Peyer's patch (tissue), 4 donors: ENCODE data around the gene MAPKAPK3.

Experiments used
- POLR2A ChIP-seq, 2 donors: fragments of 450-650 bp; IDR thresholded peaks; one replicate each; pipeline ENCODE4 v1.5.1; 2017; ENCODE audit warnings: antibody characterized with exemption in 2 of 2, mild to moderate bottlenecking in 2 of 2, moderate library complexity in 2 of 2
- TF ChIP-seq, protein P1 (sequence below), 6 experiments: fragments of 450-650 bp in 4 of 6; fragments of 200-600 bp in 2 of 6; sonication (generic) in 1 of 6; IDR thresholded peaks; one replicate each; pipeline ENCODE4 v1.5.1; 2017 to 2019; ENCODE audit warnings: antibody characterized with exemption in 6 of 6, mild to moderate bottlenecking in 3 of 6, moderate library complexity in 1 of 6

GRCh38 chr3:50698269-50698668, 81.3 kb downstream of the MAPKAPK3 start:
- TF ChIP-seq, protein P1, sequence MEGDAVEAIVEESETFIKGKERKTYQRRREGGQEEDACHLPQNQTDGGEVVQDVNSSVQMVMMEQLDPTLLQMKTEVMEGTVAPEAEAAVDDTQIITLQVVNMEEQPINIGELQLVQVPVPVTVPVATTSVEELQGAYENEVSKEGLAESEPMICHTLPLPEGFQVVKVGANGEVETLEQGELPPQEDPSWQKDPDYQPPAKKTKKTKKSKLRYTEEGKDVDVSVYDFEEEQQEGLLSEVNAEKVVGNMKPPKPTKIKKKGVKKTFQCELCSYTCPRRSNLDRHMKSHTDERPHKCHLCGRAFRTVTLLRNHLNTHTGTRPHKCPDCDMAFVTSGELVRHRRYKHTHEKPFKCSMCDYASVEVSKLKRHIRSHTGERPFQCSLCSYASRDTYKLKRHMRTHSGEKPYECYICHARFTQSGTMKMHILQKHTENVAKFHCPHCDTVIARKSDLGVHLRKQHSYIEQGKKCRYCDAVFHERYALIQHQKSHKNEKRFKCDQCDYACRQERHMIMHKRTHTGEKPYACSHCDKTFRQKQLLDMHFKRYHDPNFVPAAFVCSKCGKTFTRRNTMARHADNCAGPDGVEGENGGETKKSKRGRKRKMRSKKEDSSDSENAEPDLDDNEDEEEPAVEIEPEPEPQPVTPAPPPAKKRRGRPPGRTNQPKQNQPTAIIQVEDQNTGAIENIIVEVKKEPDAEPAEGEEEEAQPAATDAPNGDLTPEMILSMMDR (IDR thresholded peaks at IDR 0.05), result no peak
- no peak for TF ChIP-seq POLR2A (IDR thresholded peaks at IDR 0.05)
